Smooth muscle cell (in vitro differentiated cells): ENCODE measurements around the gene RALGPS2. TPM values are rescaled to one million over a fixed set of nuclear protein-coding genes. Genes with fewer than 3 reads are reported as not detected.

Experiments
- DNase-seq: peaks from one replicate; lab custom pipeline; 2025; ENCODE audit not compliant: unreplicated experiment; lab: John Stamatoyannopoulos, UW
- H2AFZ ChIP-seq: fragments of 200-600 bp; sonication (generic); 2 replicates; pipeline ENCODE4 v1.6.0; 2016; ENCODE audit warnings: antibody characterized with exemption, low read depth, mild to moderate bottlenecking
- H3F3A ChIP-seq: fragments of 200-600 bp; sonication (generic); 2 replicates; pipeline ENCODE4 v1.6.0; 2017; ENCODE audit warnings: antibody characterized with exemption, low read depth
- H3K27ac ChIP-seq: fragments of 200-600 bp; sonication (generic); 2 replicates; pipeline ENCODE4 v1.5.1; 2016; ENCODE audit warnings: low read depth, mild to moderate bottlenecking
- H3K27me3 ChIP-seq: fragments of 200-600 bp; sonication (generic); 2 replicates; pipeline ENCODE4 v1.6.1; 2016; ENCODE audit warnings: low read depth, mild to moderate bottlenecking
- H3K36me3 ChIP-seq: fragments of 200-600 bp; sonication (generic); 2 replicates; pipeline ENCODE4 v1.5.1; 2016; ENCODE audit warnings: low read depth
- H3K4me1 ChIP-seq: fragments of 200-600 bp; sonication (generic); 2 replicates; pipeline ENCODE4 v1.5.1; 2016; ENCODE audit warnings: low read depth
- H3K4me2 ChIP-seq: fragments of 200-600 bp; sonication (generic); 2 replicates; pipeline ENCODE4 v1.6.0; 2016; ENCODE audit warnings: mild to moderate bottlenecking
- H3K4me3 ChIP-seq: fragments of 200-600 bp; sonication (generic); 2 replicates; pipeline ENCODE4 v1.5.1; 2016; ENCODE audit warnings: mild to moderate bottlenecking
- H3K79me2 ChIP-seq: fragments of 200-600 bp; sonication (generic); 2 replicates; pipeline ENCODE4 v1.6.0; 2016; ENCODE audit warnings: low read depth, mild to moderate bottlenecking
- H3K9ac ChIP-seq: fragments of 200-600 bp; sonication (generic); 2 replicates; pipeline ENCODE4 v1.6.0; 2016; ENCODE audit warnings: low read depth
- H3K9me3 ChIP-seq: fragments of 200-600 bp; sonication (generic); replicated peaks from 2 replicates; pipeline ENCODE4 v1.5.1; 2016; ENCODE audit warnings: low read depth
- H4K20me1 ChIP-seq: fragments of 200-600 bp; sonication (generic); 2 replicates; pipeline ENCODE4 v1.6.0; 2016; ENCODE audit warnings: low read depth
- CTCF ChIP-seq: fragments of 200-600 bp; sonication (generic); IDR thresholded peaks from 2 replicates; pipeline ENCODE4 v1.5.1; 2017; ENCODE audit warnings: borderline replicate concordance, mild to moderate bottlenecking, antibody characterized with exemption; ENCODE audit not compliant: insufficient read depth, poor library complexity, severe bottlenecking
- WGBS: methylation state at CpG from one replicate; pipeline ENCODE4 v1.1.7; 2016; ENCODE audit warnings: low lambda C conversion rate; 5-methylcytosine and 5-hydroxymethylcytosine counted together
- polyA plus RNA-seq: library from polyadenylated mRNA; unstranded; fragments of >200 nt; fragmentation: Nextera tagmentation; extraction: Ambion mirVana; gene quantifications from 2 replicates; pipeline ENCODE4 v1.2.1, GENCODE V29; 2016
- total RNA-seq: library from RNA; depleted of rRNA; stranded (reverse); fragments of >200 nt; gene quantifications from 2 replicates; pipeline ENCODE4 v1.2.3, GENCODE V29; 2014

The RALGPS2 gene
- total and polyA plus RNA-seq, 2 experiments from 2014 or later: 4.7 to 23.8 TPM

- Histone ChIP-seq H3K4me2 (no peak overlapping the region), H3K79me2 (peaks cover 41% of the 10 kb centered on the region), H2AFZ (no peak overlapping the region), H3K36me3 (no peaks in the 10 kb centered on the region), H3K9ac (no peak overlapping the region), H4K20me1 (peaks cover 7% of the 10 kb centered on the region), H3F3A (no peaks in the 10 kb centered on the region), H3K27ac (no peak overlapping the region), H3K9me3 (no peaks in the 10 kb centered on the region), H3K4me1 (no peaks in the 10 kb centered on the region), H3K4me3 (no peak overlapping the region), H3K27me3 (no peaks in the 10 kb centered on the region)
- DNase-seq: no peak
- peak; percentile 14 for TF ChIP-seq CTCF
- WGBS: 93% methylated on average over 5 of the region's 5 CpGs
Observed at GRCh38 chr1:178733972-178734371, 8.9 kb downstream of the RALGPS2 start.

- H2AFZ ChIP-seq: no peak overlapping the region
- H3K4me1 ChIP-seq: no peaks in the 10 kb centered on the region
- TF ChIP-seq CTCF: no peak
- no peak for DNase-seq
- no peaks in the 10 kb centered on the region for H3K9me3 ChIP-seq
- no peak overlapping the region for H3K9ac ChIP-seq
- H3K79me2 ChIP-seq: peaks cover 5% of the 10 kb centered on the region
- no peak overlapping the region for H3K27ac ChIP-seq
- no peaks in the 10 kb centered on the region for H3K27me3 ChIP-seq
- no peak overlapping the region for H3K4me2 ChIP-seq
- H3K4me3 ChIP-seq: no peak overlapping the region
- no peaks in the 10 kb centered on the region for H3K36me3 ChIP-seq
- H3F3A ChIP-seq: no peaks in the 10 kb centered on the region
- 97% methylated on average over 1 of the region's 1 CpG for WGBS
- H4K20me1 ChIP-seq: no peaks in the 10 kb centered on the region
Observed at GRCh38 chr1:178738780-178739179, 13.7 kb downstream of the RALGPS2 start.

- Histone ChIP-seq H3K79me2 (no peaks in the 10 kb centered on the region), H3K4me2 (no peak overlapping the region), H3K9ac (no peak overlapping the region), H3K36me3 (no peaks in the 10 kb centered on the region), H3K4me1 (no peaks in the 10 kb centered on the region), H3F3A (no peaks in the 10 kb centered on the region), H3K9me3 (no peaks in the 10 kb centered on the region), H3K4me3 (no peak overlapping the region), H3K27me3 (no peaks in the 10 kb centered on the region), H2AFZ (no peak overlapping the region), H3K27ac (no peak overlapping the region), H4K20me1 (no peaks in the 10 kb centered on the region)
- WGBS: 97% methylated on average over 4 of the region's 4 CpGs
- no peak for TF ChIP-seq CTCF
- no peak for DNase-seq
Observed at GRCh38 chr1:178739285-178740045, 14.4 kb downstream of the RALGPS2 start.

GRCh38 chr1:178740491-178740890 is 15.4 kb downstream of the RALGPS2 start:
- no peak overlapping the region for H3K4me2 ChIP-seq
- no peaks in the 10 kb centered on the region for H3K36me3 ChIP-seq
- H3K27me3 ChIP-seq: no peaks in the 10 kb centered on the region
- H3K9ac ChIP-seq: no peak overlapping the region
- no peak for TF ChIP-seq CTCF
- H3K79me2 ChIP-seq: no peaks in the 10 kb centered on the region
- H3F3A ChIP-seq: no peaks in the 10 kb centered on the region
- no peak for DNase-seq
- no peak overlapping the region for H3K27ac ChIP-seq
- 94% methylated on average over 1 of the region's 1 CpG for WGBS
- H2AFZ ChIP-seq: no peak overlapping the region
- H3K4me3 ChIP-seq: no peak overlapping the region
- H3K9me3 ChIP-seq: no peaks in the 10 kb centered on the region
- no peaks in the 10 kb centered on the region for H3K4me1 ChIP-seq
- no peaks in the 10 kb centered on the region for H4K20me1 ChIP-seq
